ENCODE data around the gene CCDC91.
"Not testable (repeated sequence)": the region's sequence is repeated elsewhere in the genome, so short reads cannot be mapped to it uniquely, and the experiment has no call there.

DNA sequence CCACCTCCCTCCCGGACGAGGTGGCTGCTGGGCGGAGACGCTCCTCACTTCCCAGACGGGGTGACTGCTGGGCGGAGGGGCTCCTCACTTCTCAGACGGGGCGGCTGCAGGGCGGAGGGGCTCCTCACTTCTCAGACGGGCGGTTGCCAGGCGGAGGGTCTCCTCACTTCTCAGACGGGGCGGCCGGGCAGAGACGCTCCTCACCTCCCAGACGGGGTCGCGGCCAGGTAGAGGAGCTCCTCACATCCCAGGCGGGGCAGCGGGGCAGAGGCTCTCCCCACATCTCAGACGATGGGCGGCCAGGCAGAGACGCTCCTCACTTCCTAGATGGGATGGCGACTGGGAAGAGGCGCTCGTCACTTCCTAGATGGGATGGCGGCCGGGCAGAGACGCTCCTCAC lies 10.9 kb downstream of the CCDC91 start:
- not testable (repeated sequence) for TF ChIP-seq CTCF, POLR2A (IDR thresholded peaks at IDR 0.05)

All from Peyer's patch (tissue), 4 donors.